GM18502 (cell line): ENCODE measurements around the gene ZIC5.

Source experiments
- ATAC-seq: cut with Tn5 transposase; IDR thresholded peaks from one replicate; pipeline ENCODE4 v1.9.1; 2021; ENCODE audit warnings: mild to moderate bottlenecking; ENCODE audit not compliant: unreplicated experiment, poor library complexity

Gene ZIC5

DNA sequence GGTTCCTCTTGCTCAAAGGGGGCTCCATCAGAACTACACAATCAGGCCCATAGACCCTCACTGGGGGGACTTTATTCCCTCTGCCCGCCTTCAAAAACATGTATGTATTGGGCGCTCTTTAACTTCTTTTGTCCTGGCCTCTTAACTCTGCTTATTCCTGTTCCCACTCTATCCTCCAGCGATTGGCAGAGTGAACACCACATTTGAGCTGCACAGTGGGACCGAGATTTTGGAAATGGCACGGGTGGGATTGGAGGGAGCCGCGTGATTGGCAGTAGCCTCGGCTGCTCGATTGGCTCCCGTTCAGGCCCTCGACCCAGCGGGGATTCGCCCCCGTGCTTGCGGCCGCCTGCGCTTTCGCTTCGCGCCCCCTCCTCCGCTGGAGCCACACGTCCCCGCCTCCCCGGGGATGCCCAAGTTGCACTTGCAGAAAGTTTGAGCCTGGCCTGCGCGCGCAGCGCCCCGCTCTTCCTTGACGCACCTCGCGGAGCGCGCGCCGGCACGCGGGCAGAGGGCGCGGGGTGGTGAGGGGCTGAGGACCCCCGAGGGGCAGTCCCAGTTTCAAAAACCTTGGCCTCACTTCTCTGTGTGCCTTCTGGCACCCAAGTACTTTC, at the start of gene ZIC5:
Gene ZIC5, minus strand, starts transcription at position 192 of the 614 bp plus-strand sequence. Its CDS starts 164 bp downstream, at position 28.
- no peak for ATAC-seq

DNA sequence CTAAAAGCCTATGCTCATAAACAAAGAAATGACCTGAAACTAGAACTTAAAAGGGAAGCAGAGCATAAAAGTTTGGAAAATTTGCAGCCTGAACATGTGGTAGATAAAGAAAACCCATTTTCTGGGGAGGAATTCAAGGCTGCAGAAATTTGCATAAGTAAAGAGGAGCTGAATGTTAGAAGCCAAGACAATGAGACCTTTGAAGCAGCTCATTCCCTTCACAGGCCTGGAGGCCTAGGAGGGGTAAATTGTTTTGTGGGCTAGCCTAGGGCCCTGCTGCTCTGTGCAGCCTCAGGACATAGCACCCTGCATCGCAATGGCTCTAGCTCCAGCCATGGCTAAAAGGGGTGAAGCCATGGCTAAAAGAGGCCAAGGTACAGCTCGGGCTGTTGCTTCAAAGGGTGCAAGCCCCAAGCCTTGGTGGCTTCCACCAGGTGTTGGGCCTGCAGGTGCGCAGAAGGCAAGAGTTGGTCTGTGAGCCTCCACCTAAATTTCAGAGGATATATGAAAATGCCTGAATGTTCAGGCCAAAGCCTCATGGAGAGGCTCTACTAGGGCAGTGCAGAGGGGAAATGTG, 48.3 kb upstream of the ZIC5 start:
- ATAC-seq: no peak

DNA sequence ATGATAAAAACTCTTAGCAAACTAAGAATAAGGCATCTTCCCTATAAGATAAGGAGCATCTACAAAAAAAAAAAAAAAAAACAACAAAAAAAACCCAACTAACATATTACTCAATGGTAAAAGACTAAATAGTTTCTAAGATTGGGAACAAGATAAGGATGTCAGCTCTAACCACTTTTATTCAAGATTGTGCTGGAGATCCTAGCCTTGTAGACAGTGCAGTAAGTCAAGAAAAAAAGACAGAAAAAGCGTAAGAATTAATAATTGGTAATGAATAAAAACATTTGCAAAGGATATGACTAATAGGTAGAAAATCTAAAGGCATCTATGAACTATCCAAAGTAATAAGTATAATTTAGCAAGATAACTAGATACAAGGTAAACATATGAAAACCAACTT, 43.1 kb upstream of the ZIC5 start:
- ATAC-seq: no peak

DNA sequence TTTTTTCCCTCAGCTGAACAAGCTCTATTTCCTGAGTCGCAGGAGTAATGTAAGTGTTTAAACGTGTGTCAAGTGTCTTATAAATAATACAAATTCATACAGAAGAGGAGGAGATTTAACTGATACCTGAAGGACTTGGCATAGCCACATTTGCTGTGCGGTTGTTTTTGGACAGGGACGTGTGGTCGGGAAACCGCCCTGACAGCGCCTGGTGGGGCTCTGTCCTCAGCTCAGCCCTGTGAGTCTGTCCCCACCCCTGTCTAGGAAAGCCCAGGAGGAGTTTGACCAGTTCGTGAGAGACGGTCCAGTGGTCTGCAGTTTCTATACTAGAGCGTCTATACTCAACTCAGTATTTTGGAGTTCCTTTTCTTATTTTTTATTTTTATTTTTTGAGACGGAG, 26.7 kb upstream of the ZIC5 start:
- ATAC-seq: no peak

DNA sequence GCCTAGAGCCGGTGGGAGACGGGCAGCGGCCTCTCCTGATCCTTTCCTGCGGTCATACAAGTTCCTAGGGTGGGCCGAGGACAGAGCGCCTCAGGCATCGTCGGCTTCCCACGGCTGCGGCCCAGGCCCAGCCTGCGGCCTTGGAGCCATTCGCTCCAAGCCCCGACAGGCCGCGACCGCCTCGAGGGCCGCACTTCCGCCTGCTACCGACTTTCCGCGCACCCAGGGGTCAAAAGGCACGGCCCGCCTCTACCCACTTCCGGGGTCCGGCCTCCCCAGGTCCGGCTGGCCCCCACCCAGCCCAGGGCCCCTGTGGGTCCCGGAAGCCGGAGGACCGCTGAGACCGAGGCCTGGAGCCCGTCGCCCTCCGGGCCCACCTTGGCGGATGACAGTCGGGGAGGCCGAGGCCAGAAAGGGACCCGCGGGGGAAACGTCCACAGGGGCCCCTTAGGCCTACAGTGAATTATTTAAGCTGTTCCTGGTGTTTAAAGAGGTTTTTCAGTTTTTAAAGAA, 26.2 kb upstream of the ZIC5 start:
- ATAC-seq: no peak

DNA sequence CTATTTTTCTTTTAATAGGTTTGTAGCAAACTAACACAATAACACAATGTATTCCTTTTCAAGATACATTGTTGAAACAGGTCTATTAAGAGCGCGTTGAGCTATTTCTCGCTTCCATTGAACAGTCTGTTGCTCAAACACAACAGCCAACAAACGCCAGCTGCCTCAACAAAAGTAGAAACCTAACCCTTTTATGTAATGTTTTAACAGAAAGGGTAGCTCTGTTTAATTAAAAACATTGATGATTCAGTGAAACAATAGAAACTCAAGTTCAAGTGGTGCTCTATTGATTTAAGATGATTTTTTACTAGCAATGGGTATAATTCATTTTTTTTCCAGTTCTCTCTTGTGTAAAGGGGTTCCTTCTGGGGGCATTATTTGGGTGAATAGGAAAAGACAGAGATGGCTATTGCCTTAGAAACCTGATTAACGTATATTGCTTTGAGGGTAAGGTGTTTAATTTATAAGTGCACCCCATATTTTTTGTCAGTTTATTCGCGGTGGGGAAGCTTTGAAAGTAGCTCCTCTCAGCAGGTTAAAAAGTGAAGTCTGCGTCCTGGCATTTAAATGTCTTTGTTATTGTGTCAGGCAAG, 24.9 kb upstream of the ZIC5 start:
- ATAC-seq: no peak

DNA sequence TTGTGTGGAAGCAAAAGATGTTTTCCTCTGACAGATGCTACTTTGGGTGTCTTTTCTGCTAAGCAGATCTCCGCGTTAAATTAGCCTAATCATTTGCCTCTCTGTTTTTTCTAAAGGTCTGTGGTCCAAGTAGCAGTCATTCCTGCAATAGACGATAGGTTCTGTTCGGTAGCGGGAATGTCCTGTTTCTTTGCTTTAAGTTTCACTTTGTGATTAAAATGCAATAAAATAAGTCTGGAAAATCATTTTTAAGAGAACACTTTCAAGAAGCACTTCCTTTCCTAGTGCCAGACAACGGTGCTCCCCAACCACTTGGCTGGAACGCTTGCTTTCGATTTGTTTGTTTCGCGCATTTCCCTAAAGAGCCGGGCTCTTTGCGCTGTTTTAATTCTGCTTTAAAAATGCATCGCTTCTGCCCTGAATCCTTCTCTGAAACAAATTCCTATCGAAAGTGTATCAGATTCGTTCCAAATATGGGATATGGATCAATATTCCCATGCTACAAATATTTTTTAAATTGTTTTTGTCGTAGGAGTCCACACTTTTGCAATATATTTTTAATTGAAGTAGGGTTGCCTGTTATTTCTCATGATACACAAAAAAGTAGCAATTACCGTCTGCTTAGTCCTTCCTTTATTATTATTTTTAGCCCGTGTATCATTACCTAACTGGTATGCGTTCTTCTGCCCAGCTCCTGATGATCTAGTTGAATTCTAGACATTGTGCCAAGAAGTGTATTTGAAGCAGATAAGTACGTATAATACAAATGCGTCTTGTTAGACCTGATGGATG, 24.2 kb upstream of the ZIC5 start:
- ATAC-seq: no peak

DNA sequence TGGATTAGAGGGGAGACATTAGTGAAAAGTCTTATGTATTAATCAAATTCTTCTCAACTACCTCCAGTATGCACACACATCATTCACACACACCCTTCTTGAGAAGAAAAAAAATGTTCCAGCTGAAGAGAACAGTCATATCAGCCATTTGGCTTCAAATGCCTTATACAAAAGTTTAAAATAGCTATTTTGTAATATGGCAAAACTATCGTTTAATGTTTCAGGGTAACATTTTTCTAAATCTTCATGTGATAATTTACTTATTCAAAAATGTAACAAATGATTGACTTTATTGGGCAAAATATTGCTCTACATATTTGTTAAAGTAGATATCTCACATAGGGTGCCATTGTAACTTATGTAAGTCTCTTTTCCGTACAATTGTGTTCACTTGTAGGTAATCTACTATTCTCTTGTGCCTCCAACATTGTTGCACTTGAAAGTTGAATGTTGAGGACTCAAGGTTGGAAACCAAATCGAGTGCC, 23.6 kb upstream of the ZIC5 start:
- ATAC-seq: no peak

DNA sequence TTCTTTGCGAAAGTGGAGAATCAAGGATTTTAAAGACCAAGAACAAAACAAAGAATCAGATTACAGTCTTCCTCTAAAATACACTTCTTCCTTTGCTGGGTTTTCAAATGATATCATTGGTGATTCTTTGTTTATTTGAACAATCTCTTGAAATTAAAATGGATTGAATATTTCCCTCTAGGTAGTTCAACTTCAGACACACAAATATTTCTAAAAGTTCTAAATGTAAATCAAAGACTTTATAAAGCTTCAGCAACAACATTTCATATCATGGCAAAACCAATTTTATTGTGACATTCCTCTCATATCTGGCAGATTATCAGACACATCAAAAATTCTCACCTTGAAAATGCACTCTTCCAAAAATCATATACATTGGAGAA, 23.1 kb upstream of the ZIC5 start:
- ATAC-seq: no peak

DNA sequence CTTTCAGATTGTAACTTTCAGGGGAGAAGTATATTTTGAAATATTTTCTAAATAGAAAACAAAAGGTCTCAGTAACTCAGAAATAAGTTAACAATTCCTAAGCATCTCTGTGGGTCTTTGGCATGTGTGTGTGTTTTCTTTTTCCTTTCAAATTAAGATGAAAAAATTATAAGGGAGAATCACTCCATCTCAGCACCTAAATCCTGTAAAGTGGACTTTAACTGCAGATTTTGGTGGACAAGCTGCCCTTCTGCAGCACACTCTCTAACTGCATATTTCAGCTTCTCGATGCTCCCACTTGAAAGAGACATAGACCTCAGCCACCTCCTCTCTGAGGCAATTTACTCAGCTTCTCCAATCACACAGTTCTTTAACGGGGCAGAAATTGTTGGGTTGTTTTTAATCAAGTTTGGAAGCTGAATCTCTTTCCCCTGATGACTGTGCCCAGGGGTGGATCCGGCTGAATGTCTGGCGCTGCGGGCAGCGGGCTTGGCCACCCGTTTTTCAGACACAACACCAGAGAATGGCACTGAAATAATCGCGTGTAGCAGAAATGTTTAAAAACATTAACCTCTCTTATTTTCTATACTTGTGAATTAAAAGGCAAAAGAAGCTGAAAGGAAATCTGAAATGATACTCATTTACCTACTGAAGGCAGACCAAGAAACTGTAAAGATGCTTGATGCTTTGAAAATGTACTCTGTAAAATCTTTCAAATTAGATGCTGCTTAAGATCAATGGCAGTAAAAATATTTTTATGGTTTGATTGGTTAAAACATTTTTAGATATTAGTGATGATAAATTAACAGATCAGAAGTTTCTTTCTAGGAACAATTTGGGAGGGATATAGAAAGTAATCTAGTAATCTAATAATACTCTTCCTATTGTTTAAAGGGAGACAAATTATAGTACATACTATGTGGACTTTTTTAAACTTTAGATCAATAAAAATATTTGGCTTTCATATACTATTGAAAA, 22.4 kb upstream of the ZIC5 start:
- no peak for ATAC-seq

DNA sequence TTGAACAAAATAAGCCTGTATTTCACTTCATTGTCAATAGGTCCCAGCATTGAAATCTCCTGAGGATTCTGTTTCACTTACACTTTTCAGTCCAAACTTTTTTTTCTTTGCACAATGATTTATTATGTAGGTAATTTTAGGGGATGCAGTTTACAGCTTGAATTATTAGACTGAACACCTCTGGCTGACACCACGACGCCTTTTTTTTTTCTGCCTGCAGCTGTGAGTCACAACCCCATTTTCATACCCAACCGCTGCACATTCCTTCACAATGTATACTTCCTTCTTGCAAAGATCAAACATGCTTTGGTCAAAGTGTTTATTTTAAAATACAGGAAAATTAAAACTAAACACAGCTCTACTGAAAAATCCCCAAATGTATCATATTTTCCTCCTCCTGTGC, 21.4 kb upstream of the ZIC5 start:
- no peak for ATAC-seq

DNA sequence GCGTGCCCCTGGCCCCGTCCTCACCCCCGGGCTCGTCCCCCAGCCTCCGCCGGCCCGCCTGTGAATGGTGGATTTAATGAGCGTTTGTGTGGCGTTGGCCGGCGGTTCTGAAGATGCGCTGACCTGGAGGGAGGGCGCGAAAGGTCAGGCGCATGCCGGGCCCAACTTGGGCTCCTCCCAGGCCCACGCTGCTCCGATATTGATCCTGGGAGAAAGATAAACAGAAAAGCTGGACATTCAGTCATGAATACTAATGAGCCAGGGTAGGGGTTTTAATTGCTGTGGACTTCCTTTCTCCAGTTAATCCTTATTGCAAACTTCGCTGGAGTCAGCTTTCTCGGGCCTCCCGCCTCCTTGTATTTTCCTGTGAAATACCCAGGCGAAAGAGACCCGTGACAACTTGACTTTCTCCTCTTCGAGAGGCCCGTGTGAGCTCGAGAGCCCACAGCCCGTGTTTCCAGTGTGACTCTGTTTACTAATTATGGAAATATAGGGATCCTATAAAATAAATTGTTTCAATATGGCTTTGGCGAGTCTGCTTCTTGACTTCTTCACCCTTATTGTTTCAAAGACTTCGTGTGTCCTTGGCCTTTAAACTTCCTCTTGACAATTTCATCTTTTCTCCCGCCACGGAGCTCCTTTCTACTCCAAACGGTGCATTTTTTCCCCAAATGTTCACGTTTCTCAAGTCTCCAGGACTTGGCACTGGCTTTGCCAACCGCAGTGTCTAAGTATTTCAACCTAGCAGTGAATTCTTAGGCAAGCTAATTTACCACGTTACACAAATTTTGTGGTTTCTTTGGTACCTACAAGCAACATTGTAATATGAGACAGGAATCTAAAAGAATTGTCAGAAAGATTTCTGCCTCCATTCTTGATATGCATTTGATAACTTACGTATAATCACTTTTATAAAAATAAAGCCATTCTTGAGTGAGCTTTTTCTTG, 20.5 kb upstream of the ZIC5 start:
- ATAC-seq: no peak

DNA sequence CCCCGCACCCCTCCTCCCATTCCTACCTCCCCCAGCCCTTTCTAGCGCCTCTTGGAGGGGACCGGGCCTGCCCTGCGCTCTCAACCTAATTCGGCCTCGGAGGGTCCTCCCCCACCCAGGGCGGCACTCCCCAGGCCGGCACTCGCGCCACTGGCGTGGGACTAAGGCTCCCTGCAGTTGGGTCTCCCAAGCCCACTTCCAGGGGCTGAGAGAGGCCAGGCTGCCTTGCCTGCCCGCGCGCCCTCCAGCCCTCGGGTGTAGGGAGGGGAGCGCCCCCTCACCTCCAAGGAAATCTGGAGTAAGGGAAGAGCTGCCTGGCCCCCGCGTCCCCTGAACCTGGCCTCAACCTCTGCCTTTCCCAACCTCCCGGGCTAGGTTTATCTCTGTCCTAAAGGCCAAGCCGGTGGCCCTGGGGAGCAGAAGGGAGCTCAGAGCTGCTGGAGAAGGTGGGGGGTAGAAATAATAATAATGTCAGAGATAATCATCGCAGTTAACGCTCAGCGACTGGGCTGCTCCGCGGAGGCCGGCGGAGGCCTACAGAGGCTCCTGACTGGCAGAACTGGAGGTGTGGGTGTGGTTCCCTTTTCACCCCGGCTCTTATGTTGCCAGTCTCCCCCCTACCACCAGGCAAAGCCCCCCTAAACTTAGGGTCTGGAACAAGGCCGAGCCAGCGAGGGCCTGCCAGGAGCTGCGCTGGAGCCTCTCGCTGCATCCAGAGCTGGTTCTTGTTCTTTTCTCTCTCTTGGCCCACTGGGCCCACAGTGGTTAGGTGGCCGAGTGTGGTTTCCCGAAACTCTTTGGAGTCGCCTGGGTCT, 19.7 kb upstream of the ZIC5 start:
- no peak for ATAC-seq

DNA sequence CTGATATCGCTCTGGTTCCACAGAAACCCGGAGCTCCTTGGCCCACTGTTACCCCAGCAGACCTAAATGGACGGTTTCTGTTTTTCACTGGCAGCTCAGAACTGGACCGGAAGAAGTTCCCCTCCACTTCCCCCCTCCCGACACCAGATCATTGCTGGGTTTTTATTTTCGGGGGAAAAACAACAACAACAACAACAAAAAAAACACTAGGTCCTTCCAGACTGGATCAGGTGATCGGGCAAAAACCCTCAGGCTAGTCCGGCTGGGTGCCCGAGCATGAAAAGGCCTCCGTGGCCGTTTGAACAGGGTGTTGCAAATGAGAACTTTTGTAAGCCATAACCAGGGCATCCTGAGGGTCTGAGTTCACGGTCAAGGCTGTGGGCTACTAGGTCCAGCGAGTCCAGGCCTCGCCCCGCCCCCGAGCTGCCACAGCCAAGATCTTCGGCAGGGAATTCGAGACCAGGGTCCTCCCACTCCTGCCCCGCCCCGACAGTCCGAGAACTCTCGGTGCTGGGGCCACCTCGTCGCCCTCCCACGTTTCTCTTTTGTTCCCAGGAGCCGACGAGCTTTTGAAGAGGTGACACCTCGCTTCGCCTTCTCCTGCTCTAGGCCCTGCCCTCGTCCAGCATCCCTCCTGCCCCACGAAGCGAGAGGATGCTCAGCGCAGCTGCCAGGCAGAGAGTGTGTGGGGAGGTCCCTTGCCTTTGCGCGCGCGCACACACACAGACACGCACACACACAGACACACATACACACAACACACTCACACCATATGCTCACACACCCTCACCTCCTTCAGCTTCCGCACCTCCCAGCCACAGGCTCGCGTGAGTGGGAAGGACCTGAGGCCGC, 18.8 kb upstream of the ZIC5 start:
- ATAC-seq: no peak

DNA sequence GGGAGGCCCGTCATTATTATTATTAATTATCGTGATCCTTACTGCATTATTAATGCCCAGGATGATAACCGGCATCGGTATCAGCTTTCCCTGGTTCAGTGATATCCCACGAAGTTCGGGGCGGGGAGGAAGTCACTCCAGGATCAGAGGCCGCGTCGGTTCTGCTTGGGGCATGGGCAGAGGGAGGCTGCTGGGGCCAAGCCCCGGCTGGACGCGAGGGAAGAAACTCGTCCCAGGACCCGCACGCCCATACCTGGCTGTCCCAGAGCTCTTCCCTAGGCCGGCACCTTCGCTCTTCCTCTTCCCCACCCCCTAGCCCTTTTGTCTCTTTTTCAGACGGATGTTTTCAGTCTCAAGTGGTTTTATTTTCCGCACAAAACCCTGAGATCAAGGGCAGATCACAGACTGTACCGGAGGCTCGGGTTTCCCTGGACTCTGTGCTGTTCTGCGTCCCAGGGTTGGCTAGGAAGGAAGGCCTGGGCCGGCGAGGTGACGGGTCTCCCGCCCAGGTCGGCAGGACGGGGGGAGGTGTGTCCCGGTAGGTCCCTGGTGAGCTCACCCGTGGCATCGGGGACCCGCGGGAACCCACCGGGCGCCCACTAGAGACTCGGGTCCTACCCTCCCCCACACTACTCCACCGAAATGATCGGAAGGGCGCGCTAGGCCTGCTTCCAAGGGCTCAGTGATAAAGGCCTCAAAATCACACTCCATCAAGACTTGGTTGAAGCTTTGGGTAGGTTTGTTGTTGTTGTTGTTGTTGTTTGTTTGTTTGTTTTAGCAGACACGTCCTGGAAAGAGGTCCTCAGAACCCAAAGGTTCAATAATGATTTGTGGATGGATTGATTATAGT, 17.9 kb upstream of the ZIC5 start:
- ATAC-seq: no peak
